CMK (cell line): ENCODE measurements around the gene KCNMB1.

Experiments used
- DNase-seq: peaks from one replicate; pipeline ENCODE4 v3.0.0-alpha.2; 2010; ENCODE audit warnings: low read depth

KCNMB1 gene

DNA sequence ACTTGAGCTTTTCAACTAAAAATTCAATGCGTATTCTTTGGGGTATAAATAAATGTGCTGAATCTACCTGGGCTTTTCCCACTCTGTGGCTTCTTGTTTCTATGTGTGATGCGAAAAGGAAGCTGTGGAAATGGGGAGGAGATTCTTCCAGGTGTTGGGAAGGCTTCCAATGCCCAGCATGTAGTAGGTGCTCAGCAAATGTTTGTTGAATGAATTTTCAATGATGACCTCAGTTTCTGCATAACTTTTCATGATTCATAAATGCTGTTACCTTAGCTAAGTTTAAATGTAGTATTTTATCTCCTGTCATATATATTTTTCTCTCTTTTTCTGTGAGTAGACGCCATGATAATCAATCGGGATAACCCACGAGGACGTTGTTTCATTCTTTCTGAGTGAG, 25.6 kb upstream of the KCNMB1 start:
- DNase-seq = no peak

GRCh38 chr5:170413897-170414296, 24.7 kb upstream of the KCNMB1 start:
- DNase-seq = no peak

- no peak for DNase-seq
Observed at GRCh38 chr5:170411100-170411499, 21.9 kb upstream of the KCNMB1 start.

GRCh38 chr5:170410401-170410800, 21.2 kb upstream of the KCNMB1 start:
- no peak for DNase-seq

DNA sequence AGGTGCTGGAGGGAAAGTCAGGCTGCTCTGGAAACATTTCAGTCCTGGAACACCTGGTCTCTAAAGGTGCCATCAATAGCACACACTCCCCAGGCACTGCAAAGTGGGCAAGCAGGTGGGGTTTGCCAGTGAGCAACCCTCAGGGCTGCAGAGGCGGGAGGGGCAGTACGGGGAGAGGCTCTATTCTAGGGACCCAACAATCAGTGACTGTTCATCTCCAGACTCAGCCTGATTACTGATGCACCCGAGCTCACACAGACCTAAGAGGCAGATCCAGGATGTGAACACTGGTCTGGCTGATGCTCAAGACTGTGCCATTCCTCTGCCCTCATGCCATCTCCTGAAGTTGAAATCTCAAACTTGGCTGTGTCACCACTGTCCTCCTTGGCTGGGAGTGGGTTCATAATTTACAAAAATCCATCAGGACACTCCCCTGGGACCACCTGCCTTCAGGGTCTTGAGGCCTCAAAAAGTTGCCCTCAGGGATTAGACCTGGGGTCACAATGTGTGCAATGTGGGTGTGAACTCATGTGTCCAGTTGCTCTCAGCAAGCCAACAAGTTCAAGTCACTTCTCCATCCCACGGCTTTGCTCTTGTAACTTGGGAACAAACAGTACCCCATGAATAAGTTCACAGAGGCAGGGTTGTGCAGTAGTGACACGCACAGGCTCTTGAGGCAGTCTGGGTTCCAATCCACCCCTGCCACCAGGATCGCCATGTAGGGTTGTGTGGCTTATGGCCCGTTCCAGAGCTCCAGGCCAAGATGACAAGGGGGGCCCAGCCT, 19.9 kb upstream of the KCNMB1 start:
- no peak for DNase-seq

DNA sequence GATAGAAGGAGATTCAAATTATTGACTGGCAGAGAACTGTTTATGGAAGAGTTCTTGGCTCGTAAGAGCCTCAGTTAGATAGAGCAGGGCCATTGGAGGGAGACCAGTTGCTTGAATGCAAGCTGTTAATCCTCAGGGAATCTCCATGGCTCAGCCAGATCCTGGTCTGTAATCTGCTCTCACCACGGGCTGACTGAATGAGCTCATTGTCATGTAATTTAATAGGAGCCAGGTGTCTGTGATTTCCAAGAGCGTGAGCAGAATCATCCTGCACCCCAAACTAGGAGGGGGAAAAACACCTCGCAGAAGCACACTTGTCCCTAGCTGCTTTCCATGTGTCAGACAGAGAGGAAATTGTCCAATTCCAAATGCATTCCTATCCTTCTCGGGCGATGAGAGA, 19.1 kb upstream of the KCNMB1 start:
- no peak for DNase-seq

- no peak for DNase-seq
Observed at GRCh38 chr5:170407062-170407461, 17.9 kb upstream of the KCNMB1 start.

DNA sequence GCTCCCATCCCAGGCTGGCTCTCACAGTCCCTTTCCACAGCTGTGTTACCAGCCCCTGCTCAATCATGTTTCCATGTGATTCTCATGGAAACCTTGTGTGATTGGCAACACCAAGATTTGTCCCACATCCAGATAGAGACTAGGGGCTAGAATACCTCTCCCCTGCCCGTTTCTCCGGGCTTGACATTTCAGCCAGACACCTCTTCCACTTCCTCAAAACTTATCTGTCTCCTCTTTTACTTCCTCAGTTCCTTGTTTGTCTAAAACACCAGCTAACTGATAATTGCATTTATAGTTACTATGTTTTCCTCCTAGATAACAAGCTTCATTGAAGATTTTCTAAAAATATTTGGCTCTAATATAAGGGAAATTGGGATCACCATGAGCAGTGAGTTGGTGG, 16.6 kb upstream of the KCNMB1 start:
- DNase-seq = no peak

DNA sequence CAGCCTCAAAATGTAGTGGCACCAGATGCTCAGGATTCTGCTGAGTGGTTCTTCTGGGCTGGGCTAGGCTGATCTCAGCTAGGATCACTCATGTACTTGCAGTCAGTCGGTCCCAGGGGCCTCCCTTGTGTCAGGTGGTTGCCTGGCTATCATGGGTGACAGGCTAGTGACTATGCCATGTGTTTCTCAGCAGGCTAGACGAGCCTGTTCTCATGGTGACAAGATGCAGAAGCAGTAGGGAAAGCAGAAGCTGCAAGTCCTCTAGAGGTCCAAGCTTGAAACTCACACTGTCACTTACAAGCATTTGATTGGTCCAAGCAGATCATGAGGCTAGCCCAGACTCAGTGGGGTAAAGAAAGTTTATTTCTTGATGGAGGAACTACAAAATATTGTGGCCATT, 15.2 kb upstream of the KCNMB1 start:
- DNase-seq = peak; percentile 26

- no peak for DNase-seq
Observed at GRCh38 chr5:170403675-170404074, 14.5 kb upstream of the KCNMB1 start.

GRCh38 chr5:170402508-170402907, 13.3 kb upstream of the KCNMB1 start:
- DNase-seq = no peak

DNA sequence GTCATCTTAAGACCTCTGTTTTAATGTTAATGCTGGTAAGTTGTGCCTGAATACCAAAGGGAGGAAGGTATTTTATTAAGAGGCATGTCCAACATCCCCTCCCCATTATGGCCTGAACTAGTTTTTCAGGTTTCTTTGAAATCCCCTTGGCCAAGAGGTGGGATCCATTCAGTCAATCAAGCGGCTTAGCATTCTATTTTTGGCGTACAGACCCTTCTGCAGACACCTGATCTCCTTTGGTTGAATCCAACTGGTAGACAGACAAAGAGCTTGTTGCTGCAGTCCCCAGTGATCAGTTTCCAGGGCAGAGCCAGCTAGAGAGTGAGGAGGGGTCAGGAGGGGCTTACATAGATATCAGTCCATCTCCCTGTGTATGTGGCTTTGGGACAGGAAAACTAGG, 7.9 kb upstream of the KCNMB1 start:
- DNase-seq = no peak

GRCh38 chr5:170393958-170394357, 4.8 kb upstream of the KCNMB1 start:
- DNase-seq = no peak

DNA sequence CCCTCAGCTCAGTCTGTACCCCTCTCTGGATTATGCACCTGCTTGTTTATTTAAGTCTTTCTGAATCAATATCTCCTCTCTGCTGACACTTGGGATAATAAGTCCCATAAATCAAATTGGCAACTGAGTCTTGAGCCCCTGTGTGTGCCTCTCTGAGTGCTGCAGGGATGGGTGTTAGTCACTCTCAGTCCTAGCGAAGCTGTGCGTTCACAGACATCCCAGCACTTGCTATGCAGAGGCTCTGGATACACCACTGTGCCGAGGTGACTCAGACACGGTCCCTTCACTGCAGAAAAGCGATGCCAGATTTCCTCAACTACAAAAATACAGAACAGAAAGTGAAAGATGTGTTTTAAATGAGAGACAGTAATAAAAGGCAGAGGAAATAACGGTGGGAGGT, 4.1 kb upstream of the KCNMB1 start:
- DNase-seq = no peak

GRCh38 chr5:170390472-170390871, 1.3 kb upstream of the KCNMB1 start:
- no peak for DNase-seq

- DNase-seq = no peak
Observed at GRCh38 chr5:170389550-170389892, 354 bp upstream of the KCNMB1 start.

DNA sequence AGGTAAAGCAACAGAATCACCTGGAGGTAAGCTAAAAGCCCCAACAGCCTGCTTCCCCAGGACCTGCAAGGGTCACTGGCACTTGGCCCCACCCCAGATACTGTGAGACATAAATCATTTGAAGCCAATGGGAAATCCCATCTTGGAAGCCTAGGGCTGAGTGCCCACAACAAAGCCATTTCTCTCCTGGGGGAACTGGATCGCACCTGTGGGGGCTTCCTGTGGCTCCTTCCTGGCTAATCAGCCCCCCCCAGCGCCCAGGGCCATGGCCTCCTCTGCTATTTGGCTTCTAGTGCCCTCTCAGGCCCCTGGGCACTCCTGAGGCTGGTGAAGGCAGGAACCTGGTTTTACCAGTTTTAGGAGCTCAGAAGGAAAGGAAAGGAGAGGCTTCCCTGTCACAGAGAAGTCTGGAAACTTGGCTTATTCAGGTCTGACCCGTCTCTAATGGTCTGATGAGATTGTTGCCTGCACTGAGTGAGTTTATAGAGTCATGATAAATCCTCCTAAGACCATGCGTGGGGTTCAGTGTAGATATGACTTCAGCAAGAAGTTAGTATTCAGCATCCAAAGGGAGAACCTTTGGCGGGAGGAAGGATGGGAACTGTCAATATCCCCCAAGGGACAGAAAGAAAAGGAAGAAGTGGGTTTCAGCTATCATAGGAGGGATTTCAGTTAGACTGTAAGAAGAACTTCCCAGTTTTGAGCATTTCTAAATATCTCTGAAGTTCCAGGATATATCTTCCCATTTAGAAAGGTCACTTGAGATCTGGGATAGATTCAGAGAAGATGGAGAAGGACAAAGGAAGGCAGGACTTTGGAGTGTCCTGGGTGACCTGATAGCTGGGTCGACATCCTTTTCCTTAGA, 1.2 kb downstream of the KCNMB1 start:
- DNase-seq = no peak

GRCh38 chr5:170386743-170387395, 2.3 kb downstream of the KCNMB1 start:
- DNase-seq = no peak

DNA sequence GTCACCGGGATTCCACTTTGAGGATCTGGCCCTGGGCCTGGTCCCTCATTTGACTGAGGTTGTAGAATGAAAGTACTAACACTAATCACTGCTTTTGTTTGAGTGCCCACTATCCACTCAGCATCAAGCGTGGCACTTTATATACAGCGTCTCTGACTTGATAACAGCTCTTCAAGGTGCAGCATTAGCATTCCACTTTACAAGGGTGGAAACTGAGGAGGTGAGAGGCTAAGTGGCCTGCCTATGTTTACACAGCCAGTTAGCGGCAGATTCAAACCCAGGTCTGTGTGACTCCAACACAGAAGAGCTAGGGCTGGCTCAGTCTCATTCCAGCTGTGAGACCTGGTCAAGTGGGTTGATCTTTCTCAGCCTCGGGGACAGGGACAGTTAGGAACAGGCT, 5.9 kb downstream of the KCNMB1 start:
- no peak for DNase-seq

GRCh38 chr5:170382790-170383189, 6.4 kb downstream of the KCNMB1 start:
- DNase-seq = no peak

GRCh38 chr5:170380361-170380951, 8.7 kb downstream of the KCNMB1 start:
- DNase-seq = no peak

GRCh38 chr5:170378740-170379139, 10.4 kb downstream of the KCNMB1 start:
- no peak for DNase-seq

DNA sequence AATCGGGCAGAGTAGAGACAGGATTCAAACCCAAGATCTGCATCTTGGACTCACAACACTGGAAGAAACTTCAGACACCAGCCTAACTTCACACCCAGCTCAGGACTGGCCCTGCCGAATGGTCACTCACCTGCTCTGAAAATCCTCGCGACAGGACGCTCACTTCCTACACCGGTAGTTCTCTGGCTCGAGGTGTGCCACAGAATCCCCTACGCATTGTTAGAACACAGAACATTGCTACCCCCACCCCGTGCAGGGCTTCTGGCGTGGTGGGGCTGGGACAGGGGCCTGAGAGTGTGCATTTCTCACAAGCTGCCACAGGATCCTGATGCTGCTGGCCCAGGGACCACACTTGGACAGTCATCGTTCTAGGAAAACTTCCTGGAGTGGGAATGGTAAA, 12.1 kb downstream of the KCNMB1 start:
- DNase-seq = no peak
